B cell (primary cell): Measurements from ENCODE around the gene ZSCAN31. TPM values are rescaled to one million over a fixed set of nuclear protein-coding genes. Genes with fewer than 3 reads are reported as not detected.
A peak's percentile ranks its signal among the peaks of the same experiment; 100 is the strongest.

Experiments
- ATAC-seq: fragments of 200-7000 bp; cut with Tn5 transposase; one replicate; pipeline ENCODE4 v1.10.0; 2021; ENCODE audit warnings: low read depth, mild to moderate bottlenecking, moderate number of reproducible peaks, moderate library complexity
- CTCF ChIA-PET: fragments of 350-600 bp; sonication (Branson Sonifier 250); formaldehyde crosslinking; loops from one replicate; lab custom pipeline; 2021; ENCODE audit warnings: antibody characterized with exemption, inconsistent platforms; lab: Charles Lee
- POLR2A ChIA-PET: fragments of 350-600 bp; sonication (Branson Sonifier 250); formaldehyde crosslinking; loops from one replicate; lab custom pipeline; 2021; ENCODE audit warnings: antibody characterized with exemption; lab: Charles Lee
- DNase-seq: peaks from one replicate; pipeline ENCODE4 v3.0.0; 2013
- H2AFZ ChIP-seq: 2 replicates; pipeline ENCODE4 v1.6.1; 2012; ENCODE audit warnings: mild to moderate bottlenecking, low read depth, low read length; ENCODE audit not compliant: insufficient read depth, poor library complexity, severe bottlenecking
- H3K27ac ChIP-seq, 2 donors: 1 replicate in 1 of 2; 2 replicates in 1 of 2; pipeline ENCODE4 v1.5.1; 2012 to 2013; ENCODE audit warnings: low read length in 2 of 2, mild to moderate bottlenecking in 2 of 2, moderate library complexity in 1 of 2
- H3K27me3 ChIP-seq, 4 experiments: fragments of 200-600 bp in 1 of 4; sonication (generic) in 1 of 4; replicated peaks in 1 of 4; 1 replicate in 2 of 4; 2 replicates in 2 of 4; pipeline versions ENCODE4 v1.6.1 to v1.7.0; 2013 to 2016; ENCODE audit warnings: low read length in 3 of 4, mild to moderate bottlenecking in 2 of 4, mixed read lengths in 1 of 4, moderate library complexity in 1 of 4; ENCODE audit not compliant: insufficient read depth in 4 of 4, control insufficient read depth in 3 of 4; ENCODE audit errors: control extremely low read depth in 1 of 4
- H3K36me3 ChIP-seq, 2 experiments: replicated peaks in 1 of 2; 1 replicate in 1 of 2; 2 replicates in 1 of 2; pipeline versions ENCODE4 v1.6.1 to v1.7.1; 2013; ENCODE audit warnings: low read length in 1 of 2; ENCODE audit not compliant: insufficient read depth in 2 of 2, control insufficient read depth in 1 of 2; ENCODE audit errors: control extremely low read depth in 1 of 2, extremely low read depth in 1 of 2
- H3K4me1 ChIP-seq, 2 donors: fragments of 200-600 bp in 1 of 2; sonication (generic) in 1 of 2; 1 replicate in 1 of 2; 2 replicates in 1 of 2; pipeline versions ENCODE4 v1.5.1 to v1.6.1; 2013 to 2017; ENCODE audit warnings: low read length in 2 of 2; ENCODE audit not compliant: control insufficient read depth in 2 of 2, insufficient read depth in 2 of 2
- H3K4me2 ChIP-seq: replicated peaks from 2 replicates; pipeline ENCODE3; 2012; ENCODE audit warnings: mild to moderate bottlenecking, low read depth, low read length; ENCODE audit not compliant: poor library complexity, severe bottlenecking
- H3K4me3 ChIP-seq, 5 experiments: fragments of 200-600 bp in 1 of 5; sonication (generic) in 1 of 5; 1 replicate in 3 of 5; 2 replicates in 2 of 5; pipeline versions ENCODE4 v1.5.1 to v1.7.0; 2011 to 2016; ENCODE audit warnings: low read length in 4 of 5, mild to moderate bottlenecking in 4 of 5, low read depth in 2 of 5, control low read depth in 1 of 5, moderate library complexity in 1 of 5; ENCODE audit not compliant: insufficient read depth in 1 of 5; ENCODE audit errors: control extremely low read depth in 1 of 5, extremely low read depth in 1 of 5
- H3K79me2 ChIP-seq: fragments of 200-600 bp; sonication (generic); one replicate; pipeline ENCODE4 v1.6.0; 2016; ENCODE audit warnings: low read length; ENCODE audit not compliant: control insufficient read depth, insufficient read depth
- H3K9ac ChIP-seq: fragments of 200-600 bp; sonication (generic); 2 replicates; pipeline ENCODE4 v1.6.1; 2017; ENCODE audit warnings: mild to moderate bottlenecking, low read length, moderate library complexity
- H3K9me3 ChIP-seq, 3 donors: one replicate each; pipeline versions ENCODE4 v1.6.1 to v1.7.1; 2013; ENCODE audit warnings: low read length in 2 of 3; ENCODE audit not compliant: control insufficient read depth in 2 of 3, insufficient read depth in 1 of 3; ENCODE audit errors: control extremely low read depth in 1 of 3
- H4K20me1 ChIP-seq: 2 replicates; pipeline ENCODE4 v1.6.0; 2012; ENCODE audit warnings: mild to moderate bottlenecking, low read length; ENCODE audit not compliant: insufficient read depth, control insufficient read depth, poor library complexity, severe bottlenecking
- H3K27ac Mint-ChIP-seq: one replicate; pipeline ENCODE4 v1.8.0; 2021; ENCODE audit warnings: mixed read lengths
- H3K27me3 Mint-ChIP-seq: one replicate; pipeline ENCODE4 v1.8.0; 2021; ENCODE audit warnings: mixed read lengths
- H3K4me1 Mint-ChIP-seq: one replicate; pipeline ENCODE4 v1.8.0; 2021; ENCODE audit warnings: mixed read lengths
- H3K4me3 Mint-ChIP-seq: one replicate; pipeline ENCODE4 v1.8.0; 2021; ENCODE audit warnings: mixed read lengths
- H3K9me3 Mint-ChIP-seq: one replicate; pipeline ENCODE4 v1.8.0; 2022; ENCODE audit warnings: mixed read lengths; ENCODE audit not compliant: insufficient read depth
- CTCF ChIP-seq: fragments of 200-600 bp; IDR thresholded peaks from one replicate; pipeline ENCODE4 v1.8.0; 2022; ENCODE audit warnings: antibody characterized with exemption, mild to moderate bottlenecking
- EZH2 ChIP-seq: IDR thresholded peaks from 2 replicates; pipeline ENCODE4 v1.6.1; 2012; ENCODE audit warnings: borderline replicate concordance, low read depth, mild to moderate bottlenecking, moderate library complexity, low read length; ENCODE audit not compliant: insufficient read depth, poor library complexity, severe bottlenecking
- WGBS: methylation state at CpG from one replicate; pipeline ENCODE4 v1.1.5; 2013; ENCODE audit warnings: missing lambda C conversion rate; ENCODE audit not compliant: insufficient coverage; 5-methylcytosine and 5-hydroxymethylcytosine counted together
- intact Hi-C: fragments of 100-400 bp; cut with micrococcal nuclease; formaldehyde crosslinking; loops from one replicate; pipeline ENCODE4 v1.10.0; 2022
- polyA plus RNA-seq: library from polyadenylated mRNA; depleted of rRNA; stranded (reverse); fragments of >200 nt; gene quantifications from 2 replicates; pipeline ENCODE4 v1.2.3, GENCODE V29; 2012
- total RNA-seq, 2 donors: library from RNA; stranded (reverse); fragments of 120-200 nt in 1 of 2; gene quantifications; 1 replicate in 1 of 2; 2 replicates in 1 of 2; pipeline versions ENCODE4 v1.2.3 to v1.2.4, GENCODE V29; 2013 to 2022

Gene ZSCAN31
- total and polyA plus RNA-seq, 2 donors (not counting 1 experiment from before 2014, with no cell fraction given) = 1.9 to 4.6 TPM

GRCh38 chr6:28384143-28384533, 48.2 kb upstream of the ZSCAN31 start:
- peaks cover 5% of the 10 kb centered on the region for H3K79me2 ChIP-seq
- H3K27ac ChIP-seq = peak overlapping the region in 1 of 2 donors; percentile 93
- Mint-ChIP-seq H3K4me1 (peaks cover 19% of the 10 kb centered on the region), H3K27ac (peak overlapping the region; percentile 13), H3K27me3 (no peaks in the 10 kb centered on the region), H3K9me3 (no peaks in the 10 kb centered on the region), H3K4me3 (no peak overlapping the region)
- peaks cover 11 to 16% of the 10 kb centered on the region in 2 donors for H3K4me1 ChIP-seq
- H3K9me3 ChIP-seq = no peaks in the 10 kb centered on the region
- H3K4me3 ChIP-seq = no peak overlapping the region
- H3K9ac ChIP-seq = no peak overlapping the region
- H4K20me1 ChIP-seq = no peaks in the 10 kb centered on the region
- TF ChIP-seq EZH2 (no peak), CTCF (no peak)
- intact Hi-C loops = no loop called here
- no peak overlapping the region for H3K4me2 ChIP-seq
- CTCF ChIA-PET = interaction anchor here (1.0 to 5.8 kb wide), 7 partner anchors 12 to 280 kb away, joined by 3 to 60 read pairs (median 5); partner anchors contain the start of gene ZSCAN12
- no peaks in the 10 kb centered on the region for H3K27me3 ChIP-seq
- DNase-seq = no peak
- no peak for ATAC-seq
- H2AFZ ChIP-seq = peak overlapping the region; percentile 80
- H3K36me3 ChIP-seq = peaks cover 0 to 27% of the 10 kb centered on the region in 2 experiments
- POLR2A ChIA-PET = interaction anchor here (1.9 kb wide), 1 partner anchor 15 kb away, joined by 6 read pairs; the partner anchor contains the start of gene ZSCAN12
- 60% methylated on average over 1 of the region's 2 CpGs for WGBS
